ENCODE data around the gene ASIC2.

DNA sequence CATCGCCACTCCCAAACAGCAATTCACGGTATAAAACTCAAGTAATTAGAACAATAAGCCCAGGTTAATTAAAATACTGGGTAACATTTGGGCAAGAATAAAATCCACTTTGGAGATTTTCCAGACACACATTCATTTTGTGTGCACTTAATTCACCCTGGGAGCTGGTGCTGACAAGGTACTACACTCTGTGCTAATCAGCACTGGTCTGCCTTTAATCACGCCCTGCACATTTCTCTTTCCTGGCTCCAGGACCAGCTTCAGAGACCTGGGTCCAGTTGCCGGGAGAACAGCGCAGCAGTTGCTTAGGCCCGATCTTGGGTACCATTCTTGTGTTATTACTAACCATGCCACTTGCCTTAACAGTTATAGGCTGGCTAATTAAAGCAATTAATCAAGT lies 23.7 kb upstream of the ASIC2 start:
- TF ChIP-seq CREM (IDR thresholded peaks at IDR 0.05; ENCODE audit: low read depth): no peak
- TF ChIP-seq ZNF696 (CRISPR knock-in tag; conservative IDR thresholded peaks at IDR 0.05): no peak
- no peak for TF ChIP-seq MED1 (CRISPR knock-in tag; IDR thresholded peaks at IDR 0.05; ENCODE audit: borderline replicate concordance)
- no peak for TF ChIP-seq CHD2 (IDR thresholded peaks at IDR 0.05; ENCODE audit: low read depth, low read length)
- TF ChIP-seq, protein P1, sequence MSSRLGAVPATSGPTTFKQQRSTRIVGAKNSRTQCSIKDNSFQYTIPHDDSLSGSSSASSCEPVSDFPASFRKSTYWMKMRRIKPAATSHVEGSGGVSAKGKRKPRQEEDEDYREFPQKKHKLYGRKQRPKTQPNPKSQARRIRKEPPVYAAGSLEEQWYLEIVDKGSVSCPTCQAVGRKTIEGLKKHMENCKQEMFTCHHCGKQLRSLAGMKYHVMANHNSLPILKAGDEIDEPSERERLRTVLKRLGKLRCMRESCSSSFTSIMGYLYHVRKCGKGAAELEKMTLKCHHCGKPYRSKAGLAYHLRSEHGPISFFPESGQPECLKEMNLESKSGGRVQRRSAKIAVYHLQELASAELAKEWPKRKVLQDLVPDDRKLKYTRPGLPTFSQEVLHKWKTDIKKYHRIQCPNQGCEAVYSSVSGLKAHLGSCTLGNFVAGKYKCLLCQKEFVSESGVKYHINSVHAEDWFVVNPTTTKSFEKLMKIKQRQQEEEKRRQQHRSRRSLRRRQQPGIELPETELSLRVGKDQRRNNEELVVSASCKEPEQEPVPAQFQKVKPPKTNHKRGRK (tag; IDR thresholded peaks at IDR 0.05): no peak
- TF ChIP-seq, protein P2, sequence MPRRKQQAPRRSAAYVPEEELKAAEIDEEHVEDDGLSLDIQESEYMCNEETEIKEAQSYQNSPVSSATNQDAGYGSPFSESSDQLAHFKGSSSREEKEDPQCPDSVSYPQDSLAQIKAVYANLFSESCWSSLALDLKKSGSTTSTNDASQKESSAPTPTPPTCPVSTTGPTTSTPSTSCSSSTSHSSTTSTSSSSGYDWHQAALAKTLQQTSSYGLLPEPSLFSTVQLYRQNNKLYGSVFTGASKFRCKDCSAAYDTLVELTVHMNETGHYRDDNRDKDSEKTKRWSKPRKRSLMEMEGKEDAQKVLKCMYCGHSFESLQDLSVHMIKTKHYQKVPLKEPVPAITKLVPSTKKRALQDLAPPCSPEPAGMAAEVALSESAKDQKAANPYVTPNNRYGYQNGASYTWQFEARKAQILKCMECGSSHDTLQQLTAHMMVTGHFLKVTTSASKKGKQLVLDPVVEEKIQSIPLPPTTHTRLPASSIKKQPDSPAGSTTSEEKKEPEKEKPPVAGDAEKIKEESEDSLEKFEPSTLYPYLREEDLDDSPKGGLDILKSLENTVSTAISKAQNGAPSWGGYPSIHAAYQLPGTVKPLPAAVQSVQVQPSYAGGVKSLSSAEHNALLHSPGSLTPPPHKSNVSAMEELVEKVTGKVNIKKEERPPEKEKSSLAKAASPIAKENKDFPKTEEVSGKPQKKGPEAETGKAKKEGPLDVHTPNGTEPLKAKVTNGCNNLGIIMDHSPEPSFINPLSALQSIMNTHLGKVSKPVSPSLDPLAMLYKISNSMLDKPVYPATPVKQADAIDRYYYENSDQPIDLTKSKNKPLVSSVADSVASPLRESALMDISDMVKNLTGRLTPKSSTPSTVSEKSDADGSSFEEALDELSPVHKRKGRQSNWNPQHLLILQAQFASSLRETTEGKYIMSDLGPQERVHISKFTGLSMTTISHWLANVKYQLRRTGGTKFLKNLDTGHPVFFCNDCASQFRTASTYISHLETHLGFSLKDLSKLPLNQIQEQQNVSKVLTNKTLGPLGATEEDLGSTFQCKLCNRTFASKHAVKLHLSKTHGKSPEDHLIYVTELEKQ (CRISPR knock-in tag; IDR thresholded peaks at IDR 0.05): no peak
- no peak for TF ChIP-seq ZNF239 (CRISPR knock-in tag; IDR thresholded peaks at IDR 0.05)
- no peak for TF ChIP-seq POLR2A (conservative IDR thresholded peaks at IDR 0.05)
